Iris pigment epithelial cell (primary cell): ENCODE measurements around the gene PIGW.

Experiments used
- DNase-seq: peaks from one replicate; pipeline ENCODE4 v3.0.0-alpha.2; 2011; ENCODE audit warnings: low read depth

Gene PIGW

DNA sequence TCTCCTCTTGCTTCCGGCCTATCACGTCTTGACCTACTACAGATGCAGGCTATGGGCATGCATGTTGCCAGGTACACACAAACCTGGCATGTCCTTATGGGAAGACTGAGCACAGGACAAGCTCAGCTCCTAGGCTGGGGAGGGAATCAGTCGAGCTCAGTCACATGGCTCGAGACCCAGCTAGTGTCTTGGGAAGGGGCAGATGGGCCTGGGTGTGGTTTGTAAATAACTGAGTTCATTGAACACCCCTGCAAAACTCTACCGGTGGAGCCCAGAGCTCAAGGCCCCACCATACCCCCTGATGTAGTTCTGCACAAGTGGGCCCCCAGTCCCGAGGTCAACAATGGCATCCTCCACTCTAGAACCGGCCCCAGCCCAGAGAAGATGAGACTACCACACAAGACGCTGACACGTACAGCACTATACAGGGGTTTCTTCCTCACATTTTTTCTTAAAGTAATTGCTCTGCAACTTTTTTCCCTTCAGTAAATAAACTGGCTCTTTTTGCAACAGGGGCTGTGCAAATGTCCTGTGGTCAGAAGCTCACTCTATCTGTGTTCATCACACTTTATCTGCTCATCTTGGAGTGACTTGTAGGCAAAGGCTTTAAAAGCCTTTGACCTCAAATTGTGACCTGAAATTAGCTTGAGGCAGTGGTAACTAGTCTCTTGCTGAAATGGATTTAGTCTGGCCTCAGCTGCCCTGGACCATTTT is 25.4 kb upstream of the PIGW start:
- no peak for DNase-seq

DNA sequence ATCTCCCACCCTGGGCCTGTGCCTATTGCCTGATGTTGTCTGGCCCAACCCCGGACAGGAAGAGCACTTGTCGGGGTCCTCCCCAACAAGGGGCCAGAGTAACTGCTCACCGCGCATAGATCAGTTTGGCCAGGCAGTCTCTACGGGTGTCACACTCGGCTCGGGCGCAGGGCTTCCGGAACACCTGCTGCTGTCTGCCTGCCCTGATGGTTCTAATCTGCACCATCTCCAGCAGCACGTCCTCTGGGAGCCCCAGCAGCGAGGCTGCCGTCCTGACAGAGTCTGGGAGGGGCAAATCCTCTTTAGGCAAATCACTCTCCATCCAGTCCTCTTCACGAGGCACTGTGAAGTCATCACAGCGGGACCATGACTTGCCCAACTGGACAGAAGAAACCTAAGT is 24.2 kb upstream of the PIGW start:
- DNase-seq: no peak

DNA sequence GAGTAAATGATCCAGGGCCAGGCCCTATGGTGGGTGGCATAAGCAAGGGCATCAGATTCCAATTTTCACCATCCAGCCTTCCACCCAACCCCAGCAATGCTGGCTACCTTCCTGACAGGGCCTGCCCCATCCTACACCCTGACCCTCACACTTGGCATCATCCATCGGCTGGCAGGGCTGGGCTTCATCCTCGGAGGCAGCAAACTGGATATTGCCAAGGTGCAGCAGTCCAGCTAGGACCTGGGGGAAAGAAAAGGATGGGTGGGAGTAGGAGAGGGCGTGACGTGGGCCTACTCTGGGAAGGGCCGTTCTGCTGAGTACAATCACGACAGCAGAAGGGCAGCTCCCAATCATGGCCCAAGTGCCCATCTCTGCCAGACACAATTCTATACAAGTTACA is 23.6 kb upstream of the PIGW start:
- DNase-seq: no peak

DNA sequence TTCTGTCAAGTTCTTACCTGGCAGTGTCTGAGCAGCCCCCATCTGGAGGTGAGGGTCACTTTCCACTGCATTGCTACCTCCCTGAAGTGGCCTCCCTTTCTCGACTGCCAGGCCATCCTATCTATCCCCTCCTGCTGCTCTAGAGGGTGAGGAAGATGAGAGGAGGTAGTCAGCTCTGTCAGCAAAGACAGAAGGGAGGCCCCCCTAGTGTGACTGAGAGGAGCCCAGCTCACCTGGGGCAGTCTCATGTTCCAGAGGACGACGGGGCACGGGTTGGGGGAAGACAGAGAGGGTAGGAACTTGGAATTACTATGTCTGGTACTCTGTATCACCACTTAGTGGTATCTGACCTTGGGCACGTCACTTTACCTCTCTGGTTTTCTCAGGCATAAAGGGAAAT is 22.1 kb upstream of the PIGW start:
- no peak for DNase-seq

DNA sequence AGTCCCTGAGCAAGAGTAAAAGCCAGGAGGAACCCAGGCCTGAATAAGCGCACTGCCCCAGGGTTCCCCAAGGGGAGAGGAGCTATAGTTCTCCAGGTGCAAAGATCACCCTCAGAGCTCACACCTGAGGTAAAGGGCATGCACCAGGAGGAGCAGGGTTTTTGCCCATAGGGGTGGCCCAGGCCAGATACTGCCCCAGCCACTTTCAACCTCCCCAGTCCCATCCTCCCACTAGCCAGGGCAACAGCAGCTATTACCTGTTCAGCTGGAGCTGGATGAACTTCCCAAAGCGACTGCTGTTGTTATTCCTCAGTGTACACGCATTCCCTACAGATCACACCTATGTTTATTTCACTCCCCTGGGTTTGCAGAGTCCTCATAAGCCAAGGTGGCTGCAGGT is 19.9 kb upstream of the PIGW start:
- no peak for DNase-seq

DNA sequence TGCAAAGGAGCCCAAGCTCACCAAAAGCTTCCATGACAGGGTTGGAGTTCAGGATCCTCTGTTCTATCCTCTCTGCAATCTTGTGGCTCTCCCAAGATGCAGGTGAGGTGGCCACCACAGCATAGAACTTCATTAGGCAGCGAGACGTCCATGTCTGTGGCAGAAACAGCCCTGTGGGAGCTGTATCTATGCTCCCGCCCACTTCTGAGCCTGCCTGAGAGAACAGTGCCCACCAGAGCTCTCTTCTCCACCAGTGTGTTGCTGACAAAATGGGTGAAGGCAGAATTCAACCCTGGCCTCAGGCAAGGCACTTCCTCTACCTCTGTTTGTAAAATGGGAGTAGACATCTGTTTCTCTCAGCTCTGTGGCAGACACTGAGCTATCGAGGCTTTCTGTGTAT is 18.9 kb upstream of the PIGW start:
- DNase-seq: no peak

DNA sequence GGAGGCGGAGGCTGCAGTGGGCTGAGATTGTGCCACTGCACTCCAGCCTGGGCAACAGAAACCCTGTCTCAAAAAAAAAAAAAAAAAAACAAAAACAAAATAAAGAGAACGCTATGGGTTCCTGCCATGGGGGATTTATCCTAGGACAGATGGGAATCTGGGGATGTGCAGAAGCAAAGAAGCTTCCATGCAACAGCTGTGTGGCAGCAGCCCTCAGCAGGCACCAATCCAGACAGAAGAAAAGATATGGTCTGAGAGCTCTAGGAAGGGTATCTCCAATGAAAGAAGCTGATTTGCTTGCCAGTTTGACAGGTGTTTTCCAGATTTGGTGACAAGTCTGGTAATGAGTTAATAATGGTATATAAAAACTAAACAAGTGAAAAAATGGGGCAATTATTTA is 11.7 kb upstream of the PIGW start:
- DNase-seq: no peak

DNA sequence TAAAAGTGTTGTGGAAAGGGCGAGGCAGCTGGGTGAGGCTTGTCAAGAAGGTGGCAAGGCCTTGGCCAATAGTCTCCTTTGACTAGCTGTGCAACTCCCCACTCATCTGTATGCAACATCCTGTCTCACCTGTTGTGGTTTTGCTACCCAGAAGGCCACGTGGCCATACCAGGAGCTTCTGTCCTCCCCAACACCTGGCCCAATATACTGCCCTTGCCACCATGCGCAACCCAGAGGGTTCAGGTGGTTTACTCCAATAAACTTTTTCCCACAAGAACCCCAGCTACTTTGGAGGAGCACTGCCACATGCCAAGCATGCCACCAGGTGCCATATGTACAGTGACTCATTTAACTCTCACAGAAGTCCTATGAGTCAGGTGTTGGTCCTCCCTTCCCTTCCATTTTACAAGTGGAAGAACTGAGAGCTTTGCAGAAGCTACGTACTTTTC is 10.3 kb upstream of the PIGW start:
- no peak for DNase-seq

DNA sequence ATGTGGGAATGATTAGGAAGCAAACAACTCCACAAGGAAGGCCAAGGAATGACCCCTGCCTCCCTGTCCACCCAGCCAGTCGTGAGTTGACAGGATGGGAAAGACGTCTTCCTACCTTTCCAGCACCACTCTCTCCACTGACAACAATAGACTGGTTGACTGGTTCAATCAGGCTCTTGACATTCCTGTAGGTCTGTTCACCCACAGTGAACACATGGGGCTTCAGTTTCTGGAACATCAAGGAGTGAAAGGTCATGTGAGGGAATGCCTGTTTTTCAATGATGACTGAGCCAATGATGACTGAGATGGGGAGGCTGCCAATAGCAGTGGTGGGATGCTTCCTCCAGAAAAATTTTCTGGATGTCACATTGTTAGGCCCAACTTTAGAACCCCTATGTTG is 9.7 kb upstream of the PIGW start:
- DNase-seq: peak; percentile 45

DNA sequence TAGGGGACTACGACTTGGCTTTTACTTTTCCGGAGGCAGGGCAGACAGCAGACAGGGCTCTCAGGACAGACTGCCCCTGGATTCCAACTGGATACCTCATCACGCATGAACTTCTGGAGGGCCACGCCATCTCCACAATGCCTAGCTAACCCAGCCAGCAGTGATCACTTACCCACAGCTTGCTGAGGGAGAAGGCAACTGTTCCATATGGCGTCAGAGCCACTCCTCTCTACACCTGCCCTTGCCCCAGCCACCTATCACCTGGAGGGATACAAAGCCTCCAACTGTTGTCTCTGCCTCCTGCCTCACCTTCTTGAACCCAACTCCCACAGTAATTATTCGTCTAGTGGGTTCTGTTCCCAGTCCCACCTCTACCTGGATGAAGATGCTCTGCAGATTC is 8.9 kb upstream of the PIGW start:
- DNase-seq: no peak

DNA sequence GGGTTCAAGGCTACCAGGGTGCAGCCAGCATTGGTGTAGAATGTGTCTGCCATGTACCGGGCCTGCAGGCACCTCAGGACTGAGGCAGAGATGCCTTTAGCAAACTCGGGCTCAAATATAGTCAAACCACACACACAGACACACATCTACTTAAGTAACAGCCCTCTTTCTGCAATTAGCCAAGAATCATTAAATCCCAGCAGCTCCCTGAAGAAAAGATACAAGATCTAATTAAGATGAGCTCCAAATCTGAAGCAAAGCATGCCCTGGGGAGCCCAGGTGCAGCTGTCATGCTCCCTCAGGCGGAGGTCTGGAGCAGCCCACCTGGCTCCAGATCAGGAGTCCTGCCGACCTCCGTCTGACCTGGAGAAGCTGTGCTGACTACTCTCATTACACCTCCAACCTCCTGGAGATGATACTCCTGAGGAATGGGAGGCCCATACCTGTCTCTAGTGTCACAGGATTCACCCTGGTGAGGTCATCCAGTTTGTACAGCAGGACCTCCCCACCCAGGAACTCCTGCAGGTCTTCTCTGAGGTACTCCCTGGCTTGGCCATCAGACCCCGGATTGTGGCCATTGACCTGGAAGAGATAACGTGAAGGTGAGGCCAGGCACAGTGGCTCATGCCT is 7.1 kb upstream of the PIGW start:
- no peak for DNase-seq

DNA sequence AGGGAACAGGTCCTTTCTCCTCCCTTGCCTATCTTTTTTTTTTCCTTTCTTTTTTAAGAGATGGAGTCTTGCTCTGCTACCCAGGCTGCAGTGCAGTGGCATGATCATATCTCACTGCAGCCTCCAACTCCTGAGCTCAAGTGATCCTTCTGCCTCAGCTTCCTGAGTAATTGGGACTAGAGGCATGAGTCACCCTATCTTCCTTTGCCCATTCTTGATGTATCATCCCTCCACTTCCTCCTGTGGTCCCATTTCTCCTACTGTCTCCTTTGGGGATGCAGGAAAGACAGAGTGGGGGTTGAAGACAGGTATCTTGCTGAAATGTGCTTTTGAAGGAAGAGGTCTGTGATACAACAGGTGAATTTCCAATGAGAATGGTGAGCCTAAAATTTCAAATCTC is 5.7 kb upstream of the PIGW start:
- peak; percentile 63 for DNase-seq

DNA sequence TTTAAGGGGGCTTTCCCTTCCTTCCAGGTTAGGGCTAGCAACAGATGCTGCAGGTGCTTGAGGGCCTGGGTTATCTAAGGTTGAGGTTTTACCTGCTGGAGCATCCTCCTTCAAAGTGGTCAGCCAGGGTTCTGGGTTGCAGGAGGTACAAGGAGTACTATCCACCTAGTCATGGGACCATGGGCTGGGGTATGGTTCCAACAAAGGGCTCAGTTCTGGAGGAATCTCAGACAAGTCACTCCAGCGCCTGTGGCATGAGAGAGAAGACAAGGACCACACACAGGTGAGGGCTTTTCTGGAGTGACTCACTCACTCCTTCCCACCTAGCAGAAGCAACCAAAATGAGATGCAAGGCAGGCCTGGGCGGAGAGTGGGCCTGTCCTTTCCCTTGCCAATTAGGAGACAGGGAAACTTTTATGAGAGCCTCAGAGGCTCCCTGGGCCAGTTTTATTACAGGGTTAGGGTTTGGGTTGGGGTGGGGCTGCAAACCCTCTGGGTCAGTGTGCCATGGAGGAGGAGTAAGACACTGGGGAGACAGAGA is 2.3 kb upstream of the PIGW start:
- DNase-seq: no peak

DNA sequence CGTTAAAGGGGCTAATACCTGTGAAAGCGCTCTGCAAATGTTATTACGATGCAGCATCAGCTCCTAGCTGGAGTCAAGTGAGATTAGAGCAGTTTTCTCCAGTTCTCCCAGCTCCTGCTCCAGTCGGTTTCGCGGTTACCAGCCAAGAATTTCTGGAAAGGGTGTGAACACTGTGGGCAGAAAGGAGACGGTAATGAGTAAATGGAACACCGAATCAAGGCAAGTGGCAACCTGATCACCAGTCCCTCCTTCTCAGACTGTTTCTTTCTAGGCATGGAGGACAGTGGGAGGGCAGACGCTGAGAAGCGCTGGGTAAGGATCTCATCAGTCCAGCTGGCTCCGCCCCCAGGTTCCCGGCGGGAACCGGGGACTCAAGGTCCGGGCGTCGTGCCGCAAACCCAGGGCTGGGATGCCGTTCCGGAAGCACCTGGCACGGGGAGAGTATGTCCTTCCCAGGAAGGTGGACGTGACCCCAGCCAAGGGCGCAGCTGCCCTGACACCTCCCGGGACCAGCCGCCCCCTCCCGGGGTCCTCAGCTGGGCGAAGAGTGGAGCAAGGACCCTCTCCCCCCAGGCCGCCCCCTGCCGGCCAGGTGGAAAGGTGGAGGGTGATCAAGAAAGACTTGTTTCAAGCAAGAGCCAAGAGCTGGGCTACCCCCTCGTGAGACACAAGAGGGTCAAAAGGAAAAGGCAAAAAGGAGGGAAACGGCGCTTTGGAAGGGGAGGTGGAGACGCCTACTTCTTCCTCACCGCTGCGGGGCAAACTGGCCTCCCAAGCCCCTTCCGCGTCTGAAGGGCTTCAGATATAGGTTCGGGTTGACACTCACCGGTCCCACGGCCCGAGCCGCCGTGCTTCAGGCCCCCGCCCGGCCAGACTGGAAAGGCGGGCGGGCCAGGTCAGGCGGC is 600 bp upstream of the PIGW start:
- DNase-seq: peak; percentile 51

DNA sequence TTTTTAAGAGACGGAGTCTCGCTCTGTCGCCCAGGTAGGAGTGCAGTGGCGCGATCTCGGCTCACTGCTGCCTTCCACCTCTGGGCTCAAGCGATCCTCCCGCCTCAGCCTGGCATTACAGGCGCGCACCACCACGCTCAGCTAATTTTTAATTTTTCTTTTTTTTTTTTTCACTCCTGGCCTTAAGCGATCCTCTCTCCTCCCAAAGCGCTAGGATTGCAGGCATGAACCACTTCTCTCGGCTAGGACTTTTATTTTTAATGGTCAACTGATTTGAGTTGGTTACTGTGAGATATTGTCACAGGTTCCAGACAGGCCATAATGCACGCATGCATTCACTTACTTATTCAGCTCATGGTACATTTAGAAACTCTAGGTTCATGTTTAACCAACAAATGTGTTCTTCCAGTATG is 888 bp downstream of the PIGW start:
- no peak for DNase-seq

DNA sequence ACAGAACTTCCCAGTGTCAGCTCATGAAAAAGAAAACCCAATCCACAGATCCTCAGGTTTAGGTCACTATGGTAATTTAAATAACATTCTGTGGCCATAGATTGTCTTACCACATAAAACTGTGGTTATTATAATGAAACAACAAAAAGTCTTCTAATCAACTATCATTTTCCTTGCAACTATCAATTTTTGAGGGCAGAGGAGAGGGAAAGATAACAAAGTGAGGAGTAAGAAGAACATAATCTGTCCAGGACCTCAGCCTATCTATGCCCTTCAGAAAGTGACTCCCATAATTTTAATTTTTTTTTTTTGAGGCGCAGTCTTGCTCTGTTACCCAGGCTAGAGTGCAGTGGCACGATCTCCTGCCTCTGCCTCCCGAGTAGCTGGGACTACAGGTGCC is 5.9 kb downstream of the PIGW start:
- no peak for DNase-seq

DNA sequence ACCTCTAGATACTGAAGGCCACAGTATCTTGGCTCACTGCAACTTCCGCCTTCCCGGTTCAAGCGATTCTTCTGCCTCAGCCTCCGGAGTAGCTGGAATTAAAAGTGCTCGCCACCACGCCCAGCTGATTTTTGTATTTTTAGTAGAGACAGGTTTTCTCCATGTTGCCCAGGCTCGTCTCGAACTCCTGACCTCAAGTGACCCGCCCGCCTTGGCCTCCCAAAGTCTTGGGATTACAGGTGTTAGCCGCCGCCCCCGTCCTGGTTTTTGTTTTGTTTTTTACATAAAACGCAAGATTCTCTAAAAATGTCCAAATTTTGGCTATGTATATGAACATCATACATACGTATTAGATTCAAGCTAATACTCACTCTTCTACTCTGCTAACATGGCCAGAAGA is 8.0 kb downstream of the PIGW start:
- no peak for DNase-seq

DNA sequence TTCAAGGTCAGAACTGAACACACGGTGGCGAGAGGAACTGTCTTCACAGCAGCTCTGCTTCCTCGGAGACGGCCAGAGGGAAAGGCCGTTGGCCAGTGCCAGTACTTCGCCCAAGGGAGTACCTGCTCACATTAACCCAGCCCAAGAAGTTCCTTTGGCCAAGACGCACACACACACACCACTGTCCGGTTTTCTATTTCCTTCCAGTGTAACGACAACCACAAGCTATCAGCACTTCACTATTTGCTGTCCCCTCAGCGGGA is 9.2 kb downstream of the PIGW start:
- peak; percentile 67 for DNase-seq

DNA sequence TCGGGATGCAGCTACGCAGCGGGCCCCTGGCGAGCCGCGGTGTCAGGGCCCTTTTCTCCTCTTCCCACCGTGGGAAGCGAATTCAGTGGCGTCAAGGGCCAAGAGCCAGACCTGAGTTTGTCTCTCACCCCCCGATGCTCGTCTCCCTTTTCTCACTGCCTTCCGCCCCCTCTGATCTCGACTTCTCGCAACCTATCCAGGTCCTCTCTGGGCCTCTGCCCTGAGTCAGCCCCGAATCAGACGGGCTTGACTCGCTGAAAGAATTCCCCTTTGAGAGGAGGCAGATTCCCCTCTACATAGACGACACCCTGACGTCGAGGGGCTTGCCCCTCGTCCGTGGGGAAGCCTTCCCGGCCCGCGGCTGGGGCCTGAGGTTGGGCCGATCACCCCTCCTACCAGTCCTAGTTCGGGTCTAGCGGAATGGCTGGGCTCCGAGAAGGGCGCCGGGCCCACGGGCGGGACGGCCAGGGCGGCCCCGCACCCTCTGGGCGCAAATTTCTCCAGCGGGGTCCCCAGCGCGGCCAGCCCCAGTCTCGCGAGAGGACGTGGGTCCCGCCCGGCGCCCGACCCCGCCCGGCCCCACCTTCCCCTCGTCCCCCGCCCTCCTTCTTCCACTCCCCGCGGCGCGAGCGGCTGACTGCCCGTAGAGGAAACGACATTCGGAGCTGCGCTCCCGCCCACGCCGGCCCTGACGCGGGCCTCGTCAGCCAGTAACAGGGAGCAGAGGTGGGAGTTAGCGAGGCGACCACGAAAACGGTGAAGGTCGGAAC is 9.7 kb downstream of the PIGW start, which contains the start of gene GGNBP2:
Gene GGNBP2 (plus strand): TSS at position 613 of the 770 bp plus-strand sequence. CDS start 806 bp downstream, outside the sequence.
- DNase-seq: peak; percentile 96

DNA sequence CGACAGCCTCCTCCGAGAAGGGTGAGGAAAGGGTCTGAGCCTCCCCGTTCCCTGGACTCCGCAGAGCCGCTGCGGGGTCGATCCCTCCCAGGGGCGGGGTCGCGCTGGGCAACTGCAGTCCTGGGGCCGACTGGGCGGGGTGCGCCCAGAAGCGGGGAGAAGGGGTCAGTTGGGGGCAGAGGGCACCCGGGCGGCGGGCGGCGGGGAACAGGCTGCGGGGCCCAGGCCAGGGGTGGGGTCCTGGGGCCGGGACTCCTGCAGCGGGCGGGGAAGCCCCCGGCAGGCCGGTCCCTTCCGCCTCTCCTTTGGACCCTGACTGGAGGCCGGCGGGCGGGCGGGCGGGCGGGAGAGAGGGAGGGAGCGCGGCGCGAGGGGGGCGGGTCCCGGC is 10.3 kb downstream of the PIGW start:
- no peak for DNase-seq

DNA sequence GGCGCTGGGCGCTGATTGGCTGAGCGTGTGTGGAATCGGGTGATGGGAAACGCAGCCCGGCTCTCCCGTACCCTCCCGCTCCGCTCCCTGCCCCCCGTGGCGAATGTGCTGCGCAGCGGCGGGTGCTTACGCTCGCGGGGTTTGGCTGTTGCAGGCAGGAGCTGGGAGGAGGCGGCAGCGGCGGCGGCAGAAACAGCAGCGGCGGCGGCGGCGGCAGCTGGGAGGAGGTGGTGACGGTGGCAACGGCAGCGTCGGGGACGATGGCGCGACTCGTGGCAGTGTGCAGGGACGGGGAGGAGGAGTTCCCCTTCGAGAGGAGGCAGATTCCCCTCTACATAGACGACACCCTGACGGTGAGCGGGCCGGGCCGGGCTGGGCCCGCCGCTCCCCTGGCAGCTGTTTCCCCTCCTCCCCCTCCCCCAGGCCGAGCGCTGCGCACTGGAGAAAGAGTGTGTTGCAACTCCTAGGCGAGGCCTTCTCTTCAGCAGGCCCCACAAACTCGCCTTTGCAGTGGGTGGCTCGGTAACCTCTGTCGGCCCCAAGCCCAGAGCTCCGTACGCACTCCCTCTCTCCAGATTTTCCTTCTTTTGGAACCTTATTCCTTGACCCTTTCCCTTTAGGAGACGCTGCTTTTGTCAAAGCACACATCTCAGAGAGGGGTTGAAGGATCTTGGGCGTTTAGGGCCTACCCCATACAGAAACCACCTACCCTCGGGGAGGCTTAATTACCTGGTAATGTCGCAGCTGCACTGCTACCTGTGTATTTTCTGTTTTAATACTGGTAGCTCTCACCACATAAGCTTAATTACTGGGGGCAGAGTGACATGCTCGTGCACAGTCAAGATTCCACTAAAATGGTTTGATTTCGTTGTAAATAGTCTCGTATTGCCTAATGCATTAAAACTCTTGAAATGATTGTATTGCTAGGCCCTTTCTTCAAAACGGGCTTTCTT is 11.0 kb downstream of the PIGW start:
- peak; percentile 98 for DNase-seq
